Fibroblast of lung (primary cell): ENCODE results near the gene TIGD1. TPM values are rescaled to one million over a fixed set of nuclear protein-coding genes. Genes with fewer than 3 reads are reported as not detected.

Experiments
- DNase-seq, 2 donors: peaks; one replicate each; pipeline versions ENCODE4 v3.0.0 to v3.0.0-alpha.2; 2010; ENCODE audit warnings: low read depth in 2 of 2
- H2AFZ ChIP-seq: 2 replicates; pipeline ENCODE4 v1.5.1; 2012; ENCODE audit warnings: low read length, control low read depth, inconsistent platforms
- H3K27ac ChIP-seq: 2 replicates; pipeline ENCODE4 v1.5.1; 2011; ENCODE audit warnings: low read length, control low read depth; ENCODE audit not compliant: insufficient read depth
- H3K27me3 ChIP-seq: 2 replicates; pipeline ENCODE4 v1.5.1; 2011; ENCODE audit warnings: mild to moderate bottlenecking, low read length; ENCODE audit not compliant: control insufficient read depth, insufficient read depth
- H3K36me3 ChIP-seq: 2 replicates; pipeline ENCODE4 v1.5.1; 2011; ENCODE audit warnings: low read length; ENCODE audit not compliant: control insufficient read depth, insufficient read depth
- H3K4me1 ChIP-seq: 2 replicates; pipeline ENCODE4 v1.5.1; 2011; ENCODE audit warnings: low read length; ENCODE audit not compliant: control insufficient read depth, insufficient read depth; ENCODE audit errors: extremely low read depth
- H3K4me2 ChIP-seq: 2 replicates; pipeline ENCODE4 v1.5.1; 2011; ENCODE audit warnings: low read length, control low read depth; ENCODE audit not compliant: insufficient read depth; ENCODE audit errors: extremely low read depth
- H3K4me3 ChIP-seq, 4 experiments: fragments of 200-600 bp in 1 of 4; sonication (generic) in 1 of 4; replicated peaks in 1 of 4; 2 replicates each; pipeline ENCODE4 v1.5.1; 2011 to 2016; ENCODE audit warnings: low read length in 4 of 4, low read depth in 3 of 4, mild to moderate bottlenecking in 3 of 4, control low read depth in 2 of 4, inconsistent platforms in 1 of 4, mixed read lengths in 1 of 4; ENCODE audit not compliant: insufficient read depth in 1 of 4; ENCODE audit errors: control extremely low read depth in 1 of 4
- H3K79me2 ChIP-seq: 2 replicates; pipeline ENCODE4 v1.5.1; 2012; ENCODE audit warnings: mild to moderate bottlenecking, low read length, inconsistent platforms; ENCODE audit not compliant: control insufficient read depth, insufficient read depth
- H3K9ac ChIP-seq: 2 replicates; pipeline ENCODE4 v1.5.1; 2011; ENCODE audit warnings: mild to moderate bottlenecking, low read length, control low read depth; ENCODE audit not compliant: insufficient read depth
- H3K9me3 ChIP-seq: 2 replicates; pipeline ENCODE4 v1.5.1; 2012; ENCODE audit warnings: low read depth, low read length; ENCODE audit not compliant: control insufficient read depth, insufficient read depth
- H4K20me1 ChIP-seq: 2 replicates; pipeline ENCODE4 v1.5.1; 2011; ENCODE audit warnings: low read length; ENCODE audit not compliant: control insufficient read depth, insufficient read depth; ENCODE audit errors: extremely low read depth
- CTCF ChIP-seq, 2 donors: IDR thresholded peaks in 1 of 2; conservative IDR thresholded peaks in 1 of 2; 1 replicate in 1 of 2; 2 replicates in 1 of 2; pipeline ENCODE4 v1.5.1; 2011 to 2012; ENCODE audit warnings: low read length in 2 of 2, control low read depth in 1 of 2, inconsistent platforms in 1 of 2, low read depth in 1 of 2, mild to moderate bottlenecking in 1 of 2
- EZH2 ChIP-seq: IDR thresholded peaks from 2 replicates; pipeline ENCODE4 v1.5.1; 2012; ENCODE audit warnings: low read length, control low read depth, mild to moderate bottlenecking; ENCODE audit errors: missing control alignments
- polyA plus RNA-seq, 2 donors: library from polyadenylated mRNA; depleted of rRNA in 1 of 2; stranded (reverse) in 1 of 2; unstranded in 1 of 2; fragments of >200 nt; gene quantifications; 2 replicates each; pipeline ENCODE4 v1.2.1, GENCODE V29; 2011 to 2012; ENCODE audit warnings: missing spikeins in 1 of 2
- total RNA-seq: library from RNA; depleted of rRNA; stranded (reverse); fragments of >200 nt; gene quantifications from 2 replicates; pipeline ENCODE4 v1.2.1, GENCODE V29; 2014

Gene TIGD1
- total and polyA plus RNA-seq, 2 donors (not counting 1 experiment from before 2014, with no cell fraction given): 2.5 to 4.0 TPM

- peak overlapping the region; percentile 97 for H3K27ac ChIP-seq
- no peaks in the 10 kb centered on the region for H3K4me1 ChIP-seq
- no peaks in the 10 kb centered on the region for H3K27me3 ChIP-seq
- H2AFZ ChIP-seq: peak overlapping the region; percentile 39
- H3K4me3 ChIP-seq: peak overlapping the region; percentile 77 to 95 (median 90)
- peak overlapping the region; percentile 95 for H3K4me2 ChIP-seq
- H3K79me2 ChIP-seq: peaks cover 54% of the 10 kb centered on the region
- H4K20me1 ChIP-seq: no peaks in the 10 kb centered on the region
- H3K36me3 ChIP-seq: no peaks in the 10 kb centered on the region
- H3K9me3 ChIP-seq: no peaks in the 10 kb centered on the region
- TF ChIP-seq EZH2 (no peak), CTCF (conservative IDR thresholded peaks at IDR 0.05 in 1 of 2, IDR thresholded peaks at IDR 0.05 in 1 of 2; ENCODE audit: low read depth in 1 of 2, low read length in 2 of 2) (no peak)
- peak overlapping the region; percentile 99 for H3K9ac ChIP-seq
- no peak for DNase-seq
Measured at GRCh38 chr2:232551250-232551638, 887 bp upstream of the TIGD1 start.

GRCh38 chr2:232549655-232550353 is 553 bp downstream of the TIGD1 start:
- TF ChIP-seq CTCF (conservative IDR thresholded peaks at IDR 0.05 in 1 of 2, IDR thresholded peaks at IDR 0.05 in 1 of 2; ENCODE audit: low read depth in 1 of 2, low read length in 2 of 2) (no peak), EZH2 (no peak)
- Histone ChIP-seq H2AFZ (peak overlapping the region; percentile 84), H3K4me3 (peak overlapping the region; percentile 77 to 95 (median 90)), H3K27me3 (no peaks in the 10 kb centered on the region), H3K79me2 (peaks cover 41% of the 10 kb centered on the region), H3K9ac (peak overlapping the region; percentile 99), H3K4me1 (no peaks in the 10 kb centered on the region), H3K27ac (peak overlapping the region; percentile 97), H4K20me1 (no peaks in the 10 kb centered on the region), H3K9me3 (no peaks in the 10 kb centered on the region), H3K4me2 (peak overlapping the region; percentile 76), H3K36me3 (no peaks in the 10 kb centered on the region)
- no peak for DNase-seq

GRCh38 chr2:232547991-232548390 is 2.4 kb downstream of the TIGD1 start:
- no peak overlapping the region for H3K4me2 ChIP-seq
- H3K4me3 ChIP-seq: no peak overlapping the region
- H4K20me1 ChIP-seq: no peaks in the 10 kb centered on the region
- no peak overlapping the region for H2AFZ ChIP-seq
- H3K9ac ChIP-seq: no peak overlapping the region
- DNase-seq: no peak
- no peak overlapping the region for H3K27ac ChIP-seq
- H3K79me2 ChIP-seq: peaks cover 23% of the 10 kb centered on the region
- H3K36me3 ChIP-seq: no peaks in the 10 kb centered on the region
- H3K4me1 ChIP-seq: no peaks in the 10 kb centered on the region
- H3K9me3 ChIP-seq: no peaks in the 10 kb centered on the region
- TF ChIP-seq EZH2 (no peak), CTCF (conservative IDR thresholded peaks at IDR 0.05 in 1 of 2, IDR thresholded peaks at IDR 0.05 in 1 of 2; ENCODE audit: low read depth in 1 of 2, low read length in 2 of 2) (no peak)
- H3K27me3 ChIP-seq: no peaks in the 10 kb centered on the region
